GM12878 (cell line): ENCODE measurements around the gene LNX2. TPM values are rescaled to one million over a fixed set of nuclear protein-coding genes. Genes with fewer than 3 reads are reported as not detected.

Experiments
- ATAC-seq: fragments of 200-7000 bp; cut with Tn5 transposase; 3 replicates; pipeline ENCODE4 v1.9.1; 2020; ENCODE audit warnings: mild to moderate bottlenecking, moderate library complexity
- BruUV-seq: library from RNA; stranded (reverse); fragments of 400-500 nt; replicated peaks from 2 replicates; lab custom pipeline; 2021; lab: Mats Ljungman, UMichigan
- CTCF ChIA-PET: fragments of 300-600 bp; sonication (Branson Sonifier 250); formaldehyde crosslinking; extraction: SDS; loops from one replicate; lab custom pipeline; 2021; ENCODE audit warnings: inconsistent platforms; lab: Yijun Ruan, JAX
- POLR2A ChIA-PET: fragments of 350-600 bp; formaldehyde crosslinking; extraction: SDS; loops from one replicate; lab custom pipeline; 2021; ENCODE audit warnings: inconsistent platforms; lab: Charles Lee
- RAD21 ChIA-PET: fragments of 300-600 bp; sonication (Branson Sonifier 250); formaldehyde crosslinking; loops from one replicate; lab custom pipeline; 2023; ENCODE audit warnings: antibody characterized with exemption; ENCODE audit not compliant: unreplicated experiment; lab: Charles Lee
- SMC1A ChIA-PET: fragments of 300-600 bp; sonication (Branson Sonifier 250); formaldehyde crosslinking; loops from one replicate; lab custom pipeline; 2023; ENCODE audit not compliant: unreplicated experiment, uncharacterized antibody; lab: Charles Lee
- DNase-seq: peaks from one replicate; pipeline ENCODE4 v3.0.0-alpha.2; 2011; ENCODE audit warnings: low read depth, low spot score
- FAIRE-seq: peaks from 3 replicates; lab custom pipeline; 2011; peaks lifted over from hg19 to GRCh38; lab: Jason Lieb, UNC
- H2AFZ ChIP-seq: 2 replicates; pipeline ENCODE4 v1.6.0; 2011; ENCODE audit warnings: low read depth, low read length, control low read depth; ENCODE audit not compliant: control insufficient read depth
- H3K27ac ChIP-seq: 2 replicates; pipeline ENCODE4 v1.5.1; 2011; ENCODE audit warnings: control low read depth; ENCODE audit not compliant: control insufficient read depth, insufficient read depth
- H3K27me3 ChIP-seq, 2 experiments: replicated peaks in 1 of 2; 2 replicates each; pipeline versions ENCODE4 v1.6.0 to v1.6.1; 2011; ENCODE audit warnings: low read length in 1 of 2; ENCODE audit not compliant: control insufficient read depth in 2 of 2, insufficient read depth in 2 of 2
- H3K36me3 ChIP-seq, 2 experiments: 2 replicates each; pipeline ENCODE4 v1.5.1; 2011; ENCODE audit warnings: low read length in 1 of 2; ENCODE audit not compliant: control insufficient read depth in 2 of 2, insufficient read depth in 2 of 2
- H3K4me1 ChIP-seq: 2 replicates; pipeline ENCODE4 v1.6.1; 2011; ENCODE audit warnings: mild to moderate bottlenecking, low read length, moderate library complexity, mixed read lengths; ENCODE audit not compliant: control insufficient read depth, insufficient read depth
- H3K4me2 ChIP-seq: 2 replicates; pipeline ENCODE4 v1.6.0; 2011; ENCODE audit warnings: control low read depth; ENCODE audit not compliant: control insufficient read depth, insufficient read depth
- H3K4me3 ChIP-seq: fragments of 200-600 bp; sonication (generic); 2 replicates; pipeline ENCODE4 v1.5.1; 2016
- H3K79me2 ChIP-seq: 2 replicates; pipeline ENCODE4 v1.6.0; 2011; ENCODE audit warnings: low read length; ENCODE audit not compliant: control insufficient read depth, insufficient read depth
- H3K9ac ChIP-seq: 2 replicates; pipeline ENCODE4 v1.8.0; 2011; ENCODE audit warnings: low read length, control low read depth, mixed read lengths; ENCODE audit not compliant: control insufficient read depth, insufficient read depth
- H3K9me3 ChIP-seq: replicated peaks from 3 replicates; pipeline ENCODE4 v1.5.1; 2011; ENCODE audit warnings: mild to moderate bottlenecking, low read length; ENCODE audit not compliant: control insufficient read depth, insufficient read depth
- H4K20me1 ChIP-seq: 2 replicates; pipeline ENCODE4 v1.6.0; 2011; ENCODE audit not compliant: control insufficient read depth, insufficient read depth
- CHD4 ChIP-seq: fragments of 200-600 bp; sonication (generic); IDR thresholded peaks from 2 replicates; pipeline ENCODE4 v1.6.1; 2016; ENCODE audit warnings: mild to moderate bottlenecking
- NFXL1 ChIP-seq: fragments of 450-650 bp; IDR thresholded peaks from 2 replicates; pipeline ENCODE4 v1.6.1; 2017; ENCODE audit warnings: antibody characterized with exemption, mild to moderate bottlenecking, borderline replicate concordance
- SMAD5 ChIP-seq: IDR thresholded peaks from 2 replicates; pipeline ENCODE4 v1.6.1; 2016; ENCODE audit warnings: antibody characterized with exemption, low read depth
- TAF1 ChIP-seq: IDR thresholded peaks from 2 replicates; pipeline ENCODE4 v1.6.1; 2011; ENCODE audit warnings: mild to moderate bottlenecking, low read depth, low read length, borderline replicate concordance
- TCF12 ChIP-seq: IDR thresholded peaks from 2 replicates; pipeline ENCODE4 v1.6.1; 2011; ENCODE audit warnings: low read depth, mild to moderate bottlenecking, low read length
- USF2 ChIP-seq: IDR thresholded peaks from 2 replicates; pipeline ENCODE4 v1.6.1; 2011; ENCODE audit warnings: low read depth, low read length, improper control_type of control experiment, borderline replicate concordance
- YBX1 ChIP-seq: fragments of 450-650 bp; IDR thresholded peaks from 2 replicates; pipeline ENCODE4 v1.6.1; 2016; ENCODE audit warnings: antibody characterized with exemption
- ZNF24 ChIP-seq: fragments of 450-650 bp; IDR thresholded peaks from 2 replicates; pipeline ENCODE4 v1.6.1; 2017; ENCODE audit warnings: antibody characterized with exemption, mild to moderate bottlenecking
- WGBS: methylation state at CpG from one replicate; pipeline ENCODE4 v1.1.6; 2016; ENCODE audit warnings: low lambda C conversion rate; ENCODE audit not compliant: insufficient replicate concordance, insufficient coverage; ENCODE audit errors: missing lambda C conversion rate; 5-methylcytosine and 5-hydroxymethylcytosine counted together
- in situ Hi-C: fragments of 300-500 bp; cut with MboI; formaldehyde crosslinking; loops from 9 replicates; pipeline ENCODE4 v1.14.3; 2018; ENCODE audit warnings: mixed read lengths
- intact Hi-C: fragments of 100-400 bp; cut with micrococcal nuclease; formaldehyde crosslinking; loops from one replicate; pipeline ENCODE4 v1.14.2; 2022; ENCODE audit not compliant: unreplicated experiment
- polyA plus RNA-seq, 11 experiments: library from polyadenylated mRNA; depleted of rRNA in 4 of 11; unstranded in 6 of 11; stranded (reverse) in 5 of 11; fragments of >200 nt; fragmentation: Nextera tagmentation in 4 of 11; fragmentation: Illumina TruSeq in 1 of 11; extraction: Ambion mirVana in 4 of 11; extraction: Trizol in 1 of 11; gene quantifications; 1 replicate in 1 of 11; 2 replicates in 10 of 11; pipeline versions ENCODE4 v1.2.1 to v1.2.3, GENCODE V29; 2011 to 2016; ENCODE audit warnings: inconsistent platforms in 2 of 11, missing spikeins in 2 of 11, low read depth in 1 of 11
- total RNA-seq, 4 experiments: library from RNA; depleted of rRNA in 3 of 4; stranded (reverse); fragments of >200 nt in 3 of 4; fragmentation: Illumina TruSeq in 1 of 4; extraction: Trizol in 1 of 4; gene quantifications; 2 replicates each; pipeline versions ENCODE4 v1.2.1 to v1.2.3, GENCODE V29; 2013 to 2021

Gene LNX2
- total and polyA plus RNA-seq, 10 of the 15 experiments (the other 5 are each of a cell fraction or from before 2014, with no cell fraction given) = 1.3 to 7.7 (median 4.4) TPM

DNA sequence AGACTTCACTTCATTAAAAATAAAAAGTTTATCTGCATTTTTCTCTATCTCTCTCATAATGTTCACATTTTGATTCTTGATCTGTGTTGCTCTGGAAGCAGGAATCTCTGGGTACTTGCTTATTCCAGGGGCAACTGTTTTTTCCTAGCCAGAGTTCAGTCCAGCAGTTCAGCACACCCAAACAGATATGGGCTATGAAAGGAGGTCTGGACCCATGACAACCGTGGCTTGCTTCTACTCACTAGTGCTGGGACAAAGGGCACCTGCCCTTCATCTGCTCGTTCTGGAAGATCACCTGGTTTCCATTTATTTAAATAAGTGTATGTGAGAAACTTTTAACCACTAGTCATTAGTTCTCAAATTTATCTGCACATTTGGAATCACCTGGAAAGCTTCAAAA is 37.4 kb upstream of the LNX2 start:
- RAD21 ChIA-PET = no interaction called here
- POLR2A ChIA-PET = no interaction called here
- FAIRE-seq = no peak
- no peak overlapping the region for H2AFZ ChIP-seq
- no peak overlapping the region for H3K9ac ChIP-seq
- no peaks in the 10 kb centered on the region for H3K4me1 ChIP-seq
- H3K27ac ChIP-seq = no peak overlapping the region
- CTCF ChIA-PET = interaction anchor here (1.7 kb wide), 1 partner anchor 168 kb away, joined by 4 read pairs; no protein-coding TSS in a partner anchor
- 95% methylated on average over 2 of the region's 2 CpGs for WGBS
- SMC1A ChIA-PET = interaction anchor here (1.2 to 1.5 kb wide), 2 partner anchors 8 to 9 kb away, joined by 3 read pairs; no protein-coding TSS in a partner anchor
- in situ Hi-C loops = no loop called here
- H3K79me2 ChIP-seq = no peaks in the 10 kb centered on the region
- no peaks in the 10 kb centered on the region; the same call in 1 of the 2 replicates for H4K20me1 ChIP-seq
- BruUV-seq = no TSS peak
- no peak overlapping the region for H3K4me2 ChIP-seq
- no peak for ATAC-seq
- no peaks in the 10 kb centered on the region for H3K9me3 ChIP-seq
- no peak for DNase-seq
- TF ChIP-seq ZNF24 (no peak), SMAD5 (no peak), USF2 (no peak), YBX1 (no peak), NFXL1 (no peak), TCF12 (no peak), TAF1 (no peak), CHD4 (no peak)
- intact Hi-C loops = no loop called here
- peaks cover 0 to 19% of the 10 kb centered on the region in 2 experiments; a peak in 2 of 4 replicates for H3K36me3 ChIP-seq
- no peaks in the 10 kb centered on the region for H3K27me3 ChIP-seq
- no peak overlapping the region for H3K4me3 ChIP-seq
